Hypothalamus (tissue), 51 donors: ENCODE measurements around the gene CCDC185.

Experiments
- DNase-seq, 51 donors: peaks; one replicate each; lab custom pipeline; 2025; lab: John Stamatoyannopoulos, UW

CCDC185 gene

GRCh38 chr1:223393275-223394214 lies at the start of gene CCDC185:
Gene CCDC185 (plus strand): TSS chr1:223393415. CDS start chr1:223393476, 61 bp downstream.
- DNase-seq: peak in 2 of 51 donors; percentile 7 to 22

DNA sequence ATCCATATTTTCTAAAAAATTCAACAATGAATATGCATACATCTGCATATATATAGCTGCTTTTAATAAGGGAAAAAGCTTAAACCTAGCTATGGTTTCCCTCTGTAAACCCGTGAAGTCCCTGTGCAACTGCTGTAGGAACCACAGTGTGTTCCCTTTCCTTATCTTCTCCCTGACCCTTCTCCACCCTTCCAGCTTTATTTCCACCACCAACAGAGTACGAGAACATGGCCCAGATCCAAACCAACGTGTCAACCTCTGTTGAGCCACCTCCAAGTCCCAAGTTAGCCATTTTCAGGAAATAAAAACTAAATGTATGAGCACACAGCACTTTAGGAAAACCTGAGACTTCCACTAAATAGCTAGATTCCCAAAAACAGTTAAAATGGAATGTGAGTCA lies 49.5 kb upstream of the CCDC185 start:
- DNase-seq: no peak

DNA sequence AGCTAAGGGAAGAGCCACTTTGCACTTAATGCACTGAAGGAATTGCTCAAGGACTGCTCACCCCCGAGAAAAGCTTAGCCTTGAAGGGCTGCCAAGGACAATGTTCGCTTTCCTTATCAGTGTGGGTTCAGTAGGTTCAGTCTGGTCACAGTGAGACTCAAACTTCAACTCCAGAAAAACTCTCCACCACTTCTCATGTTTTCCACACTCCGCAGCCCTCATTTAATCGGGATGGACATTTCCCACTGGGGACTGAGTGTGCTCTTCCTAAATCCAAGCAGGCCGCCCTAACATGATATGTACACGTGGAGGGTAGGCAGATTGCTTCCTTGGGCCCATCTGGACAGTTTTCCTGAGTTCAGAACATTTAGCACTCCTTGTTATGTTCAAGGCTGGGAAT lies 48.7 kb upstream of the CCDC185 start:
- DNase-seq: no peak

GRCh38 chr1:223345720-223346119 lies 47.5 kb upstream of the CCDC185 start:
- no peak for DNase-seq

DNA sequence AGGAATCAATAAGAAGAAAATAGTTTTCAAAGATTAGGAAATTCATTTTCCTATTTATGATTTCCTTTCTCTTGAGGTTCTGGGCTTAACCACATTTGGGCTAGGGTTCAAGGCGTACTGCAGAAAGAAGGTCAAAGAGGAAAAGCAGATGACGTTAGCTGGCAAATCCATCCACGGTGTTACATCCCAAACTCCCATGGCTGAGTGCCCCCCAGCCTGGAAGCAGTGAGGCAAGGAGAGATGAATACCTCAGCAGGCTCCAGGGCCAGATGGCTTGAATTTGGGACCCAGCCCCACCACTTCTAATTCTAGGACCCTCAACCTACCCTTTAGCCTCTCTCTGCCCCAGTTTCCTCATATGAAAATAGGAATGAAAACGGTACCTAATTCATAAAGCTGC lies 46.9 kb upstream of the CCDC185 start:
- no peak for DNase-seq

DNA sequence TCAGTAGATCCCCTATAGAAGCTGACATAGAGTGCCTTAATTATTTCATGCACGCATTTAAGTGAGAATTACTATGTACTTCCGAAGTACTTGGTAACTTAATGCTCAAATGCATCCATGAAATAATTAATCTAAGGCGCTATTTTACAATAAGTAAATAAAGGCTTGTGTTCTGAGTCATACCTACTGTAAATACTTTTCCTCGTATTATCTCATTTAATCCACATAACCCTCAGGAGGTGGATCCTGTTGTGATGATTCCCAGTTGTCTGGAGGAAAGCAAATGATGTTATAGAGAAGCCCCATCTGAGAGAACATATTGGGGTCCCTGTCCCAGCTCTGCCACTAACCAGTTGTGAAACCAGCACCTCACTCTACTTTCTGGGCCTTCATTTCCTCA lies 45.6 kb upstream of the CCDC185 start:
- no peak for DNase-seq

- no peak for DNase-seq
Measured at GRCh38 chr1:223348439-223348838, 44.8 kb upstream of the CCDC185 start.

DNA sequence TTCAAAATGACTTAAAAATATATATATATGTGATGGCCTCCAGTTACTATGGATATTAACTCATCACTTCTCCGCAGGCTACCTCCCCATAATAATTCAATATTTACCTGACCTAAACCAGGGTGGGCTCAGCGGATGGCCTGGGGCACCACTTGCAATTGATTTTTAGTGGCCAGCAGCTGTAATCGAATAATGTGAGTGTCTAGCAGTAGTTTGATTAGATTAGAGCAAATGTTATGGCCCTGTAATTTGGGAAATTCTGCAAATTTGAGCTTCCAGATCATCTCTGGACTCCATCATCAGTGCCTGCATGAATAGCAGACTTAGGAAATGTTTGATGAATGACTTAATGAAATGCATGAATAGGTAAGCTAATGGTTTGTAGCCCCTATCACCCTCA lies 44.0 kb upstream of the CCDC185 start:
- DNase-seq: no peak

DNA sequence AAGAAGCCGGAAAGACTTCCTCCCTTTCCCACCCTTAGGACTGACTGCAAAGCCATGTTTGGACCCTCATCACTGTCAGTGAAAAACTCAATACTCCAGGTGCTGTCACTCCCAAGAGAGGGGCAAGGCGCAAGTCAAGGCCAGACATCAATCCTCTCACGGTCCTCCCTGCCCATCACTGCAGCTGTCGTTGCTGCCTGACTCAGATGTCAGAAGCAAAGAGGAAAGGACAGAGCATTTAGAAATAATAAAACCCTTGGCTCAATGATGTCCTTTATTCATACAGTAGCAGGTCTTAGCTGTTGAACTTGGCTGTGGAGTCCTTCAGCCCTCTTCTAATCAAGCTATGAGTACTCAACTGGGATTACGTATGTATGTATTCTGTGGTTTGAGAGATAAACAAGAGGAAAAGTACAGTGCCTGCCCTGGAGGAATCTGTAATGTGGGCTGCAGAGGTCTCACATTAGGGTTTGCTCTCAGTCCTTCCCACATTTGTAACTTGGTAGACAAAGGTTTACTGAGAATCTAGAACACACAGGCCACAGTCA lies 42.8 kb upstream of the CCDC185 start:
- DNase-seq: no peak

DNA sequence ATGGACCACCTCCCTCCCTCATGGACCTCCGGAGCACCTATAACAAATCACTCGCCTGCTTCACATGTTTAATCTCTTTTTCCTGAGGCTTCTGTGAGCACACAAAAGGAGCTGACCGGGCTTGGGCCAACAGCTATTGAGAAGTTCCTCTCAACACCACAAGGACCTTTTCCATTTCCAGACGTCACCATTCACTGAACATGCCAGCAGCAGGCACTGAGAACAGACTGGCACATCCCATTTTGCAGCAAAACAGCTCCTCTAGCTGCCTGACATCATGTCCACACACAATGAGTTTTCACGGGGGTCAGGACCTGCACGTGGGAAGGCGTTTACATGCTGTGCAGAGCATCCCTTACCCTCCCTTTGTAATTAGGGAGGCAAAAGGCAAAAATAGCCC lies 40.3 kb upstream of the CCDC185 start:
- no peak for DNase-seq

DNA sequence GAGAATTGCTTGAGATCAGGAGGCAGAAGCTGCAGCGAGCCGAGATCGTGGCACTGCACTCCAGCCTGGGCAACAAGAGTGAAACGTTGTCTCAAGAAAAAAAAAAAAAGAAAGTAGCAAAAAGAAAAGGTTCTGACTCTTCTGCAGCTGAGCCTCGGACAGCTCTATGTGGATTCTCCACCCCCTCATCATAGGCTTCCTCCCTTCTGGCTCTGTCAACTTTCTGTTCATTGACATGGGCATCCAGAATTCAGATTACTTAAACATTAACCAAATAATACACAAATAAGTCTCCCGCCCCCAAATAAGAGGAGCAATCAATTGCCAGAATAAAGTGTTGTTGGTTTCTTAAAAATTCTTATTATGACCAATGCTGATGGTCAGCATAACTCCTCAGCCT lies 39.3 kb upstream of the CCDC185 start:
- DNase-seq: no peak

GRCh38 chr1:223355699-223356098 lies 37.5 kb upstream of the CCDC185 start:
- DNase-seq: no peak

DNA sequence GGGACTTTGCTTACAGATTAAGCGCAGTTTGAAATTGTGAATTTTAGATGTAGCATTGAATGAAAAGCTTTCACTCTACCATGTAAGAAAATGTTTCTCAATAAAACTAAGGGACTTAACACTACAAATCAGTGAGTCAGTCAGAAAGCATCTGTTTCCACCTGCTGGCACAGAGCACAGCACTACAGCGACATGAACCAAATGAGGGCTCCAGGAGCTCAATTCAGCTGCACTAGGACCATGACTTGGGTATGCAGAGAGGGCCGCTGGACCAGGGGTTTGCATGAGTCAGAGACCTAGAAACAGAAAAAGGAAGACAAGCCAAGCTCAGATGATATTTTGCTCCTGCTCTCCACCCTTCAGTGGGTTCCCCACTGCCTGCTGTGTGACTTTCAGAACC lies 34.4 kb upstream of the CCDC185 start:
- no peak for DNase-seq

GRCh38 chr1:223363057-223363855 lies 30.0 kb upstream of the CCDC185 start:
- peak in 25 of 51 donors; percentile 13 to 64 (median 33) for DNase-seq

DNA sequence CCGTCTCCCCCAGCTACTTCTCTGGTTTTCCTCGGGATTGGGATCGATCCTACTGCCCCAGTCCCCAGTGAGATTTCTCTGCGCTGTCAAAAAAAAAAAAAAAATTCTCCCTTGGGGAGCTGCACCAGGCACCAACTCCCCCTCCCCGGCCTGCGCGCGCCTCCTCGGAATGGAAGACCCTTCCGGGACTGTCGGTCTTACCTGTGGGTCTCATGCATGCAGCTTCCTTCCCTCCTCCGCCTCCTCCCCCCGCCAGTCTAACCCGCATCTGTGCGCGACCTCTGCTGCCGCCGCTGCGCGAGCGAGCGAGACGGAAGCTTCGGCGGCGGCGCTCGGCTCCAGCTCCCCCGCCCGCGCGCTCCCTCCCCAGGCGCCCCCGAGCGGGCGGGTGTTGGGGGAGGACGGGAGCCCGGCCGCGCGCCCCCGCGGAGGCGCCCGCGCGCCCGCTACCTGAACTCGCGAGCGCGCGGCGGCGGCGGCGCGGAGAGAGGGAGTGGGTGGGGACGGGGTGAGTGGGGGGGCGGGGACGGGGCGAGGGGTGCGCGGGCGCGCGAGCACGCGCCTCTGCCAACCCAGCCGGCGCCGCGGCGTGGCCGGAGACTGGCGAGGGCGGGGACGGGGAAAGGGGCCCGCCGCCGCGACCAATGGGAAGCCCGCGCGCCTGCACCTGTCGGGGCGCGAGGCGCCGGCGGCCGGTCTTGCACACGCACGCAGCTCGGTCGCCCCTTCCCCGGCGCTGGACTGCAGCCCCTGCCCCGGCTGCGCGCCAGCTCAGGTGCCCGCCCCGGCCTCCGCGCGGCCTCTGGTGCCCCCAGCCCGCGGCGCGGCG lies 29.1 kb upstream of the CCDC185 start, which contains the start of gene SUSD4:
Gene SUSD4 (minus strand): TSS at position 321 of the 829 bp plus-strand sequence. CDS start 751 bp downstream, outside the sequence.
- DNase-seq: peak in 35 of 51 donors; percentile 24 to 79 (median 53)

- peak in 12 of 51 donors; percentile 1 to 64 (median 13) for DNase-seq
Measured at GRCh38 chr1:223364685-223365382, 28.4 kb upstream of the CCDC185 start.

DNA sequence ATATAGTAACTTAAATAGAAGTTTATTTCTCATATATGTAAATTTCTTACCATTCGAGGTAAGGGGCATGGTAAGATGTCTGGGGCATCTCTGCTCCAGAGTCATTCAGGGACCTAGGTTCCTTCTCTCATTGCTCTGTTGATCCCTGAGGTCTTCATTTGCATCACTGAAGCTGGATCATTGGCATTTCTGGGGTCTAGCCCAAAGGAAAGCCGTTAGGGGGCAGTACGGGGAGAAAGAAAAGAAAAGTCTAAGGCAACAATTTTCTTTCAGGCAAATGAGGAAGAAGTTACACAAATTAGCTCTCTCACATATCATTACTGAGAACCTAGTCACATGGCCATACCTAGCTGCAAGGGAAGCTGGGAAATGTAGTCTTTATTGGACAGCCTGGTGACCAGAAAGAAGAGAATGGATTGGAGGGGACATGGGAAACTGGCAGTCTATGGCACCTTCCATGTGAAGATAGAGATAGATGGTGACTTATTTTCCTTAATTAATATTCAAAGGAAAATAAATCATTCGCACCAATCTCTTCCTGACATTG lies 19.1 kb upstream of the CCDC185 start:
- no peak for DNase-seq

DNA sequence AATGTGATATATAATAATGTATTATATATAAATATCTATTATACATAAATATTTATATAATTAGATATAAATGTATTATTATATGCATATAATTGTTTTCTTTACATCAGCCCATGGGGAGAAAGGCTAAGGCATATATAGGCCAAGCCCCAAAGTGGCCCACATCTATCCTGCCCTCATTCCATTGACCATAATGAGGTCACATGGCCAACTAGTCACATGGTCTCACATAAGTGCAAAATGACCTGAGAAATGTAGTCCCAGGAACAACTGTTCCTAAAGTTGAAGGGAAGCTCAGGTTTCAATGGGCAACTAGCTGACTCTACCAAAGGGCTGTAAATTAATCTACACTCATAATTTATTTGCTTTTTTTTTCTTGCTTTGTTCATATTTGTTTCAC lies 14.5 kb upstream of the CCDC185 start:
- DNase-seq: no peak

- no peak for DNase-seq
Measured at GRCh38 chr1:223386013-223386412, 7.2 kb upstream of the CCDC185 start.
